Gastrocnemius medialis (tissue), 4 donors: ENCODE measurements around the gene IST1.

Experiments
- CTCF ChIP-seq, 5 experiments: fragments of 450-650 bp in 3 of 5; fragments of 200-600 bp in 2 of 5; sonication (generic) in 2 of 5; IDR thresholded peaks in 4 of 5; conservative IDR thresholded peaks in 1 of 5; 1 replicate in 4 of 5; 2 replicates in 1 of 5; pipeline ENCODE4 v1.5.1; 2016 to 2019; ENCODE audit warnings: antibody characterized with exemption in 5 of 5, mild to moderate bottlenecking in 3 of 5, moderate library complexity in 3 of 5
- POLR2A ChIP-seq, 2 donors: fragments of 450-650 bp; IDR thresholded peaks; one replicate each; pipeline ENCODE4 v1.6.1; 2017; ENCODE audit warnings: antibody characterized with exemption in 2 of 2, mild to moderate bottlenecking in 2 of 2, moderate library complexity in 2 of 2

- no peak for TF ChIP-seq CTCF (IDR thresholded peaks at IDR 0.05 in 4 of 5, conservative IDR thresholded peaks at IDR 0.05 in 1 of 5)
- no peak for TF ChIP-seq POLR2A (IDR thresholded peaks at IDR 0.05)
Measured at GRCh38 chr16:71854369-71854948, 40.9 kb upstream of the IST1 start.
